Astrocyte of the spinal cord (primary cell): Measurements from ENCODE around the gene MLANA.

Experiments
- DNase-seq: peaks from one replicate; pipeline ENCODE4 v3.0.0; 2011; ENCODE audit warnings: low read depth, low spot score
- H3K4me3 ChIP-seq: 2 replicates; pipeline ENCODE4 v1.5.1; 2011; ENCODE audit warnings: low read depth, mild to moderate bottlenecking, low read length, moderate library complexity
- in situ Hi-C: cut with HindIII; loops from 2 replicates; pipeline ENCODE4 v1.10.0; 2017; ENCODE audit warnings: low sequenced_read_pairs
- TF ChIP-seq, protein P1 (sequence below): IDR thresholded peaks from 2 replicates; pipeline ENCODE4 v1.5.1; 2012; ENCODE audit warnings: low read depth, mild to moderate bottlenecking, low read length, inconsistent platforms

MLANA gene

GRCh38 chr9:5886114-5886939 is 4.4 kb upstream of the MLANA start:
- in situ Hi-C loops, result no loop called here
- DNase-seq, result peak; percentile 65
- H3K4me3 ChIP-seq, result no peak overlapping the region
- TF ChIP-seq, protein P1, sequence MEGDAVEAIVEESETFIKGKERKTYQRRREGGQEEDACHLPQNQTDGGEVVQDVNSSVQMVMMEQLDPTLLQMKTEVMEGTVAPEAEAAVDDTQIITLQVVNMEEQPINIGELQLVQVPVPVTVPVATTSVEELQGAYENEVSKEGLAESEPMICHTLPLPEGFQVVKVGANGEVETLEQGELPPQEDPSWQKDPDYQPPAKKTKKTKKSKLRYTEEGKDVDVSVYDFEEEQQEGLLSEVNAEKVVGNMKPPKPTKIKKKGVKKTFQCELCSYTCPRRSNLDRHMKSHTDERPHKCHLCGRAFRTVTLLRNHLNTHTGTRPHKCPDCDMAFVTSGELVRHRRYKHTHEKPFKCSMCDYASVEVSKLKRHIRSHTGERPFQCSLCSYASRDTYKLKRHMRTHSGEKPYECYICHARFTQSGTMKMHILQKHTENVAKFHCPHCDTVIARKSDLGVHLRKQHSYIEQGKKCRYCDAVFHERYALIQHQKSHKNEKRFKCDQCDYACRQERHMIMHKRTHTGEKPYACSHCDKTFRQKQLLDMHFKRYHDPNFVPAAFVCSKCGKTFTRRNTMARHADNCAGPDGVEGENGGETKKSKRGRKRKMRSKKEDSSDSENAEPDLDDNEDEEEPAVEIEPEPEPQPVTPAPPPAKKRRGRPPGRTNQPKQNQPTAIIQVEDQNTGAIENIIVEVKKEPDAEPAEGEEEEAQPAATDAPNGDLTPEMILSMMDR, result peak; percentile 98

GRCh38 chr9:5892456-5893133 is 1.9 kb downstream of the MLANA start:
- H3K4me3 ChIP-seq, result no peak overlapping the region
- no peak for DNase-seq
- in situ Hi-C loops, result no loop called here
- TF ChIP-seq, protein P1, result no peak

GRCh38 chr9:5893134-5893505 is 2.4 kb downstream of the MLANA start:
- in situ Hi-C loops, result no loop called here
- DNase-seq, result no peak
- no peak overlapping the region for H3K4me3 ChIP-seq
- TF ChIP-seq, protein P1, result no peak

GRCh38 chr9:5893591-5894236 is 3.0 kb downstream of the MLANA start:
- in situ Hi-C loops, result no loop called here
- TF ChIP-seq, protein P1, result no peak
- H3K4me3 ChIP-seq, result no peak overlapping the region
- DNase-seq, result no peak

- TF ChIP-seq, protein P1, result no peak
- no peak for DNase-seq
- H3K4me3 ChIP-seq, result no peak overlapping the region
- in situ Hi-C loops, result no loop called here
Measured at GRCh38 chr9:5894237-5894959, 3.7 kb downstream of the MLANA start.

GRCh38 chr9:5895782-5896181 is 5.1 kb downstream of the MLANA start:
- in situ Hi-C loops, result no loop called here
- H3K4me3 ChIP-seq, result no peak overlapping the region
- no peak for DNase-seq
- TF ChIP-seq, protein P1, result no peak
